Stimulated activated CD4-positive, alpha-beta T cell treated with anti-CD3 and anti-CD28 coated beads, TNF-alpha, amount 100 ng/mL, for 24 hours (primary cell): ENCODE data around the gene SPACDR.
"Not testable (repeated sequence)": the region's sequence is repeated elsewhere in the genome, so short reads cannot be mapped to it uniquely, and the experiment has no call there.

ENCODE experiments used
- DNase-seq, 3 experiments: peaks; one replicate each; pipeline ENCODE4 v3.0.0-alpha.2; 2020; ENCODE audit warnings: low read depth in 3 of 3

SPACDR gene

DNA sequence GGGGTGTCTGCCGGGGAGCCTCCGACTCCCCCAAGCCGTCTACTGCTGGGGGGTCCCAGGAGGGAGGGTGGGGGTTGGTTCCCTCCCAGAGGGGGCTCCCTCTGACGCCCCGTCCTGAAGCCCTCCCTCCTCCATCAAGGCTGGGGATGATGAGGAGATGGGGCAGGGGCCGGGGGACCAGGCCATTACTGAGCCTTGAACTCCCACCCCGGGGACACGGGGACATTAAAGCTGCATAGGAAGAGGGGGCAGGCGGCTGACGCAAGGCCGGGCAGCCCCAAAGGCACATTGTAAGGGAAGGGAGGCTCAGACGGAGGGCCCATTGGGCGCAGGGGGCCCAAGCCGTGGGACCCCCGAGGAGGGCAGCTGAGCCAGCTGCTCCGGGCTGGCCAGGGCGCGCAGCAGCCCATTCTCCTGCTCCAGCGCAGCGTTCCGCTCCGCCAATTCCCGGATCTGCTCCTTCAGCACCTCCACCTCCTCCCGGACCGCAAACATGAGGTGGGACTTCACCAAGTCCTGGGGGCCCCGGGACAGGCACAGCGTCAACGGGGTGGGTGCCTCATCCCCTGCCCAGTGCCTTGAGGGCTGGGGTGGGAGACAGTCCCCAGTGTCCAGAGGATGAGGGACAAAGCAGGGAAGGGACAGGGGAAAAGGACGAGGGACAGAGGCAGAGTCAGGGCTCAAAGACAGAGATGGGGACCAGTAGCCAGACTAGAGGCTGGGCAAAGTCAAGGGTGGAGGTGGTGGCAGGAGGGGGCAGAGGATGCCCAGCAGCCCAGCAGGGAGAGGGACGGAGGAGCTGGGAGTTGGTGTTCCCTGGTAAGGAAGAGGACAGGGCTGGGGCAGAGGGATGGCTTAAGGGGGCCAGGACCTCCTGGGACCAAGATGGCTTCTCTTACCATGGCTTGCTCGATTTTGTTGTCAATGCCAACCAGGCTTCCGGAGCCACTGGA, 2.9 kb upstream of the SPACDR start:
- DNase-seq = no peak

DNA sequence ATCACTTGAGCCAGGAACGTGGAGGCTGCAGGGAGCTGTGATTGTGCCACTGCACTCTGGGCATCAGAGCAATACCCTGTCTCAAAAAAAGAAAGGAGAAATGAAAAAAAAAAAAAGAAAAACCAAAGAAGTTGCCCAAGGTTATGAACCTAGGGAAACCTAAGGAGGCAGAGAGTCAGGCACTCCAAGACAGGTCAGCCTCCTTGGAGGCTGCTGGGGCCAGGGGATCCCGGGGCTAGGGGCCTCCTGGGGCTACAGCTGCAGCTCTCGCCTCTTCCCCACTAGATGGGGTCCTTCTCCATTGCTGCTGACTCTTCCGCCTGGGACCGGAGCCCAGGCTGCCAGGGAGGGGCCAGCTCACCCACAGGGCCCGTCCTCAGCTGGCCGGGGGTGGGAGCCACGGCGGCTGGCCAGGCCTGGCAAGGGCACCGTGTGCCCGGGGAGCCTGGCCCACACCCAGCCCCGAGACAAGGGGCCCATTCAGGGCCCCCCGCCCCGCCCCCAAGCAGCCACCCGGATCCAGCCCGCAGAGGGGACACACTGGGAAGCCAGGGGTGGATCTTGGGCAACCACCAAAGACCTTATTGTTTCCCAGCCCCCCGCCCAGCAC, 1.7 kb upstream of the SPACDR start:
- no peak for DNase-seq

DNA sequence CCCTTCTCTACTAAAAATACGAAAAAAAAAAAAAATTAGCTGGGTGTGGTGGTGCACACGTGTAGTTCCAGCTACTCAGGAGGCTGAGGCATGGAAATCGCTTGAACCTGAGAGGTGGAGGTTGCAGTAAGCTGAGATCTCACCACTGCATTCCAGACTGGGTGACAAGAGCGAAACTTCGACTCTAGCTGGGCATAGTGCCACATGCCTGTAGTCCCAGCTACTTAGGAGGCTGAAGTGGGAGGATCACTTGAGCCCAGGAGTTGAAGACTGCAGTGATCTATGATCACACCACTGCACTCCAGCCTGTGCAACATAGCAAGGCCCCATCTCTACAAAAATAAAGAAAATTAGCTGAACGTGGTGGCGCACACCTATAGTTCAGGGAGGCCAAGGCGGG, 1.2 kb upstream of the SPACDR start:
- DNase-seq = no peak

DNA sequence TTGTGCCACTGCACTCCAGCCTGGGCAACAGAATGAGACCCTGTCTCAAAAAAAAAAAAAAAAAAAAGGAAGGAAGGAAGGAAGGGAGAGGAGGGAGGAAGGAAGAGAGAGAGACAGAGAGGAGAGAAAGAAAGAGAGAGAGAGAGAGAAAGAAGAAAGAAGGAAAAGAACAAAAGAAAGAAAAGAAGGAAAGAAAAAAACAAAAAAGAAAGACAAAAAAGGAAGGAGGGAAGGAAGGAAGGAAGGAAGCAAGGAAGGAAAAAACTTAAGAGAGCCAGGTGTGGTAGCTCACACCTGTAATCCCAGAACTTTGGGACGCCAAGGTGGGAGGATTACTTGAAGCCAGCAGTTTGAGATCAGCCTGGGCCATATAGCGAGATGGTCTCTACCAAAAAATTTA, 731 bp upstream of the SPACDR start:
- no peak for DNase-seq

DNA sequence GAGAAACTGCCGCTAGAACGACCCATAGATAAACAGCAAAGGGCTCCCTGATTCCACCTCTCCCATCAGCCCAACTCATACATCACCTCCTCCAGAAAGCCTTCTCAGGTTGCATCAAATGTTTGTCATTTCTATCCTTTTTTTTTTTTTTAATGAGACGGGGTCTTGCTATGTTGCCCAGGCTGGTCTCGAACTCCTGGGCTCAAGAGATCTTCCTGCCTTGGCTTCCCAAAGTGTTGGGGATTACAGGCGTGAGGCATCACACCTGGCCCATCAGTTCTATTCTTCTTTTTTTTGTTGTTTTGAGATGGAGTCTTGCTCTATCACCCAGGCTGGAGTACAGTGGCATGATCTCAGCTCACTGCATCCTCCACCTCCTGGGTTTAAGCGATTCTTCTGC, 7.0 kb downstream of the SPACDR start:
- DNase-seq = no peak

DNA sequence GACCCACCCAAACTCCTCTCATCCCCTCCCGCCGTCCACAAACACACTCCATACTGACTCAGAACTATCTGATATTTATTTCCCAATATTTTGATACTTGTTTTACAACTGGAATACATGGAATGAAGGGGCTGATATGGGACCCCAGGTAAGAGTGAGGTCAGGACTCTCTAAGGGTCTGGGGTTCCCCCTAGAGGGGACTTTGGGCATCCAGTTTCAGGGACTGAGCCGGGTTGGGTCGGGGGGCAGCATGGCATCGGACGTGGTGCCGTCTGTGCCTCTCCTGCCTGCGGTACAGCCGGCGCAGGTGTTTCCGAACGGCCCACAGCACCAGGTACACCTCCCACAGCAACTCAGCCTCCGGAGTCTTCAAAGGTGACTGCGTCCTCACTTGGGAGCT, 7.5 kb downstream of the SPACDR start:
- DNase-seq = no peak

DNA sequence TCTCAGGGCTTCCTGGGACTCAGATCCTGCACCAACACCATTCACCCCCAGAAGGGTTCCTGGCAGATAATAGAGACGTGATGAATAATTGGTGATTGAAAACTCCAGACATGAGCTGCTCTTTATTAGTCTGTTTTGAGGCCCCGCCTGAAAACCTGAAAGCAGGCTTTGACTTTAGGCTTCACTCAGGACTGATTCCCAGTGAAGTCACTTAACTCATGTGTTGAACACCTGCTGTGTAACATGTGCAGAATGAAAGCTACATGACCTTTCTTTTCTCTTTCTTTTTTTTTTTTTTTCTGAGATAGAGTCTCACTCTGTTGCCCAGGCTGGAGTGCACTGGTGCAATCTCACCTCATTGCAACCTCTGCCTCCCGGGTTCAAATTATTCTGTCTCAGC, 8.9 kb downstream of the SPACDR start:
- no peak for DNase-seq

DNA sequence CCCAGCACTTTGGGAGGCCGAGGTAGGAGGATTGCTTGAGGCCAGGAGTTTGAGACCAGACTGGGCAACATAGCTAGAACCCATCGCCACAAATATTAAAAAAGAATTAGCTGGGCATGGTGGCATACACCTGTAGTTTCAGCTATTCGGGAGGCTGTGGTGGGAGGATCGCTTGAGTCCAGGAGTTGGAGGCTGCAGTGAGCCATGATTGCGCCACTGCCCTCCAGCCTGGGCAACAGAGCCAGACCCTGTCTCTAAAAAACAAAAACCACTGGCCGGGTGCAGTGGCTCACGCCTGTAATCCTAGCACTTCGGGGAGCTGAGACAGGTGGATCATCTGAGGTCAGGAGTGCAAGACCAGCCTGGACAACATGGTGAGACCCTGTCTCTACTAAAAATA, 10.2 kb downstream of the SPACDR start:
- DNase-seq = not testable (repeated sequence)

DNA sequence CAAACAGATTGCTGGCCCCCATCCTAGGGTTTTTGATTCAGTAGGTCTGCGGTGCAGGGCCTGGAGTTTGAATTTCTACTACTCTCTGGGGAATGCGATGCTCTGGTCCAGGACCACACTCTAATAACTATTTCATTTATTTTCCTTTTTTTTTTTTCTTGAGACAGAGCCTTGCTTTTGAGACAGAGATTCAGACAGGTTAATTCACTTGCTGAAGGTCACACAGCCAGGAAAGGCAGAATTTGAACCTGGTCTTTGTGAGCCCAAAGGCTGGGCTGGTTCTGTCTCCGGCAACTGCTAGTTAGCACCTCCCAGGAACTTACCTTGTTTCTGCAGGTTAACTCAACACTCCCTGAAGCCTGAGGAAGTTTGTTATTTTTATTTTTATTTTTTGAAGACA, 11.5 kb downstream of the SPACDR start:
- DNase-seq = no peak

DNA sequence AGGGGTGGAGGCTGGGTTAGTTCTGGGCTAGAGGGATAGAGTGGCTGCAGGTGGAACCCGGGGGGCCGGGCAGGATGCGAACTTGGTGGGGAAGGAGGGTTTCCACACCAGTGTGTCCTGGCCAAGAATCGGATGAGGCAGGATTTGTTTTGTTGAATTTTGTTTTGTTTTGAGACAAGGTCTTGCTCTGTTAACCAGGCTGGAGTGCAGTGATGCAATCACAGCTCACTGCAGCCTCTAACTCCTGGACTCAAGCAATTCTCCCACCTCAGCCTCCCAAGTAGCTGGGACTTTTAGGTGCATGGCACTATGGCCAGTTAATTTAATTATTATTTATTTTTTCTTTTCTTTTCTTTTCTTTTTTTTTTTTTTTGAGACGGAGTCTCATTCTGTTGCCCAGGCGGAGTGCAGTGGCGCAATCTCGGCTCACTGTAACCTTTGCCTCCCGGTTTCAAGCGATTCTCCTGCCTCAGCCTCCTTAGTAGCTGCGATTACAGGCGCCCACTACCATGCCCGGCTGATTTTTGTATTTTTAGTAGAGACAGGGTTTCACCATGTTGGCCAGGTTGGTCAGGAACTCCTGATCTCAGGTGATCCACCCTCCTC, 14.8 kb downstream of the SPACDR start:
- no peak for DNase-seq

DNA sequence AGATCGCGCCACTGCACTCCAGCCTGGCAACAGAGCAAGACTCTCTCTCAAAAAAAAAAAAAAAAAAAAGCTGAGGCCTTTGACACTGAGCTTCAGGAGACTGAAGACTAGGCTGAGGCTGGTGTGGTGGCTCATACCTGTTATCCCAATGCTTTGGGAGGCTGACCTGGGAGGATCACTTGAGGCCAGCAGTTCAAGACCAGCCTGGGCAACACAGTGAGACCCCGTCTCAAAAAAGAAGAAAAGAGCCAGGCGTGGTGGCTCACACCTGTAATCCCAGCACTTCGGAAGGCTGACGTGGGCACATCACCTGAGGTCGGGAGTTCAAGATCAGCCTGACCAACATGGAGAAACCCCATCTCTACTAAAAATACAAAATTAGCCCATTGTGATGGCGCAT, 16.7 kb downstream of the SPACDR start:
- DNase-seq = not testable (repeated sequence)

DNA sequence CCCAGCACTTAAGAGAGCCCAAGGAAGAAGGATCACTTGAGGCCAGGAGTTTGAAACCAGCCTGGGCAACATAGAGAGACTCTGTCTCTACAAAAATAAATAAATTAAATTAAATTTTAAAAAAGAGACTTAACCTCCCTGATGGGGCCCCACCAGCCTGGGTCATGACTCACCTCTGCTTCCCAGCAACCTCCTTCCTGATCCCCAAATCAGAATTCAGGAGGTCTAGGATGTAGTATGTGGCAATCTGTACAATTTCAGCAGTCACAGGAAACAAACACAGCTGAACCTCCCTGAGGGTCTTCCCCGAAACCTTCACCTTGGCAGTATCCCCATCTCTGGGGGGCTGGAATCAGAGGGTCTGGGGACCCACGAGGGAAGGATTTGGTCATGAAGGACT, 18.0 kb downstream of the SPACDR start:
- DNase-seq = no peak

DNA sequence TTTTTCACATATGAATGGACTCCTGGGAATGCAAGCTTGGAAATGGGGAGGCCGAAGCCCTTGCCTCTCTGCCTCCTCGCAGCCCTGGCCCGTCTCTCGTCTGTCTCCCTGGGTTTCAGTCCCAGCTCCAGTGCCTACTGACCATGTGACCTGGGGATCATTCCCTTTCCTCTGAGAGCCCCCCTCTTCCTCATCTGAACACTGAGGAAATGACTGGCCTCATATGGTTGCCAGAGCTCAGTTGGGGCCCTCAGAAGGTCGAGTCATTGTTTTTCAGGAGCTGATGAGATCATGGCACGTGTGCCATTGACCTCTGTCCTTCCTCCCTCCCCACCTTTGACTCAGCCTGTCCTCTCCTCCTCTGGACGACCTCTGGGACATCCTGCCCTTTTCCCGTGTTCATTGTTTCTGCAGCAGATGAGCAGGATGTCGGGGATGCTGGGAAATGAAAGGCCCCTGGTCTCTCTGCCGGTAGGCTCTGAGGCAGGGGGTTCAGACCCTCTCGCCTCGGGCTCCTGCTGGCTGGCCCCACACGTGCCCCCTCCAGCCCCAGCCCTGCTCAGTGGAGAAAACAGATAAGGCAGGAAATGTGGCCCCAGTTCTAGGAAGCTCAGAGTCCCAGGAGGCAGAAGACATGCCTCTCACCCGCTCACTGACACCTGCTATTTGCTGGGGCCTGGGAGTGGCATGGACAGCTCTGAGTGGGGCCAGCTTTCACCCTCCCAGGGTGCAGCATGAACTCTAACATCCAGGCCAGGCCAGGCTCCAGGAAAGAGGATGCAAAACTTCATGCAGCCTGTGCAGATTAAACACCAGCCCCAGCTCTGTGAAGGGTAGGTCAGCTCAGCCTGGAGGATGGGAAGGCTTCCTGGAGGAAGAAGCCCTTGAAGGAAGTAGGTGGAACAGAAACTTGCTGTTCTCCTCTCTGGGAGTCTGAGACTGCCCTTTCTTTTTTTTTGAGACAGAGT, 19.5 kb downstream of the SPACDR start:
- DNase-seq = no peak

DNA sequence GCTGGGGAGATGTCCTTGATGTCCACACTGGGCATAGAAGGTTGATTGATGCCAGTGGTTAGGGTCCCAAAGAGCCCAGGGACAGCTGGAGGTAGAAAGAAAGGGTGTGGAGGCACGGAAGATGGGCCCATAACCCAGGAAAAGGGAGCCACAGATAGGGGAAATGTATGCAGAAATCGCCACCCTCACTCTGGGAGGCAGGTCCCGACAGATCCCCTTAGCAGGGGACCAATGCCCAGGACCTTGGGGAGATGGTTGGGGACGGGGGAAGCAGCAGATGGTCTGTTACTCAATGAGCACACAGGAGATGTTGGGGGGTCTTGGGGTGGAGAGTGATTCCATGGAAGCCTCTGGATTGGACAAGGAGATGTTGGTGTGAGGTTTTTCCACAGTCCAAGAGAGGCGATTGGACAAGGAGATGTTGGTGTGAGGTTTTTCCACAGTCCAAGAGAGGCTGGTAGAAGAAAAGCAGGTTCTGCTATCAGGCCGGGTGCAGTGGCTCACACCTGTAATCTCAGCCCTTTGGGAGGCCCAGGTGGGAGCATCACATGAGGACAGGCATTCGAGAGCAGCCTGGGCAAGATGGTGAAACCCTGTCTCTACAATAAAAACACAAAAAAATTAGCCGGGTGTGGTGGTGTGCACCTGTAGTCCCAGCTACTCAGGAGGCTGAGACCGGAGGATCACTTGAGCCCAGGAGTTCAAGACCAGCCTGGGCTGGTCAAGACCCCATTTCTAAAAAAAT, 20.8 kb downstream of the SPACDR start:
- no peak for DNase-seq

DNA sequence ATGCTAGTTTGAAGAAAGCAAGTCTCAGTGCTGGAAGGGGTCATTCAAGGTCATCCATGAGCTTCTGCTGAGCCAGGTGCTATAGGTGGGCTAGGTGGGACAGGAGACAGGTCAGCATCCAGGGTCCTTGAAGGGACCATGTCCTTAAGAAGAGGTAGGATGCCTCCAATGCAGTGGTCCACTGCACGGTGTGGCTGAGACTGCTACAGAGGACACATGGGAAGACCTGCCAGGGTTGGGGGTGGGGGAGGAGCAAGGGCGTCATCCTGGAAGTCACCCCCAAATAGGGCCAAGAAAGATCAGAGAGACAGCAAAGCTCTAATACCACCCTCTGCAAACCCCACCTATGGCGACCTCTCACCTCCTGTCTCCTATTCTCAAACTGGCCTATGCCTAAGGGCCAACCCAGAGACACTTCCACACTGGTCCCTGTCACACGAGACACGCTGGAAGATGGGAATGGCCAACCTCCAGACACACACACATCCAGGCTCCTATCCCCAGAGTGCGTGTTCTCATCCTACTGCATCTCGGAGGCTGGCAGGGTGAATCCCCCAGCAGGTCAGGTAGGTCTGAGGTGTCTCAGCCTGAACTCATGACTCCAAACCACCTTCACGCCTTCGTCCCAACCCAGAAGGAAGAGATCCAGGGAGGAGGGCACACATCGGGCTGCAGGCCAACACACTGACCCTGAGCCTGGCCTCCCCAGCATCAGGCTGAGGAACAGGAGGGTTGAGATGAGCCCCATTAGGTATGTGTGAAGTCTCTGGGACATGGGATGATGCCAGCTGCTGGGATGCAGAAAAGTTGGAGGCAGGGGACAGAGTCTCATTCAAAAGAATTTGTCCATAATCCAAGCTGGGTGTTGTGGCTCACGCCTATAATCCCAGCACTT, 22.2 kb downstream of the SPACDR start:
- no peak for DNase-seq

DNA sequence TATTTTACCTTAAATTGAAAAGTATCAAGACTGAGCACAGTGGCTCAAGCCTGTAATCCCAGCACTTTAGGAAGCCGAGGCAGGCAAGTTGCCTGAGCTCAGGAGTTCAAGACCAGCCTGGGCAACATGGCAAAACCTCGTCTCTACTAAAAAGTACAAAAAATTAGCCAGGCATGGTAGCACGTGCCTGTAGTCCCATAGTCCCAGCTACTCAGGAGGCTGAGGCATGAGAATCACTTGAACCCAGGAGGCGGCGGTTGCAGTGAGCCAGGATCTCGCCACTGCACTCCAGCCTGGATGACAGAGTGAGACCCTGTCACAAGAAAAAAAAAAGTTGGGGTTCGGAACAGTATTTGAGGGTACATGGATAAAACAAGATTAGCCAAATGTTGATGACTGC, 24.8 kb downstream of the SPACDR start:
- DNase-seq = not testable (repeated sequence)

DNA sequence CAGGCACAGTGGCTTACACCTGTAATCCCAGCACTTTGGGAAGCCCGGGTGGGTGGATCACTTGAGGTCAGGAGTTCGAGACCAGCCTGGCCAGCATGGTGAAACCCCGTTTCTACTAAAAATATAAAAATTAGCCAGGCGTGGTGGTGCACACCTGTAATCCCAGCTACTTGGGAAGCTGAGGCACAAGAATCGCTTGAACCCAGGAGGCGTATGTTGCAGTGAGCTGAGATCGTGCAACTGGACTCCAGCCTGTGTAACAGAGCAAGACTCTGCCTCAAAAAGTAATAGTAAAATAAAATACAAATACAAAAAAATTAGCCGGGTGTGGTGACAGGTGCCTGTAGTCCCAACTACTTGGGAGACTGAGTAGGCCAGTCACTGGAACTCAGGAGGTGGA, 25.3 kb downstream of the SPACDR start:
- not testable (repeated sequence) for DNase-seq

DNA sequence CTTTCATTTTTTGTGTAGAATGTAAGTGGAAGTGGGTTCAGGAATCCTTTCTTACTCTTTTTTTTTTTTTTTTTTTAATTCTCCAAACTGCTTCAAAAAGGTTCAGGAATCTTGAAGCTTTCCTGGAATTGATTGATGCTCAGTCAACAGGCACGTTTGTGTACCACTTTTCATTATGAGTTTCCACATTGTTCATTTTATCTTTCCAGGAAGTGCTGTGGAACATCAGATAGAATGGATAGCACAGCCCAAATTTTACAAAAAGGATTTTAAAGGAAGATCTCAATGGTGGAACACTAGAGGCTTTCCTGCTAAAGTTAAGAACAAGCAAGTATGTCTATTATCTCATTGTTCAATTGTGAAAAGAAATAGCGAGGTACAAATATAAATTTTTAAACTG, 25.9 kb downstream of the SPACDR start:
- DNase-seq = no peak

DNA sequence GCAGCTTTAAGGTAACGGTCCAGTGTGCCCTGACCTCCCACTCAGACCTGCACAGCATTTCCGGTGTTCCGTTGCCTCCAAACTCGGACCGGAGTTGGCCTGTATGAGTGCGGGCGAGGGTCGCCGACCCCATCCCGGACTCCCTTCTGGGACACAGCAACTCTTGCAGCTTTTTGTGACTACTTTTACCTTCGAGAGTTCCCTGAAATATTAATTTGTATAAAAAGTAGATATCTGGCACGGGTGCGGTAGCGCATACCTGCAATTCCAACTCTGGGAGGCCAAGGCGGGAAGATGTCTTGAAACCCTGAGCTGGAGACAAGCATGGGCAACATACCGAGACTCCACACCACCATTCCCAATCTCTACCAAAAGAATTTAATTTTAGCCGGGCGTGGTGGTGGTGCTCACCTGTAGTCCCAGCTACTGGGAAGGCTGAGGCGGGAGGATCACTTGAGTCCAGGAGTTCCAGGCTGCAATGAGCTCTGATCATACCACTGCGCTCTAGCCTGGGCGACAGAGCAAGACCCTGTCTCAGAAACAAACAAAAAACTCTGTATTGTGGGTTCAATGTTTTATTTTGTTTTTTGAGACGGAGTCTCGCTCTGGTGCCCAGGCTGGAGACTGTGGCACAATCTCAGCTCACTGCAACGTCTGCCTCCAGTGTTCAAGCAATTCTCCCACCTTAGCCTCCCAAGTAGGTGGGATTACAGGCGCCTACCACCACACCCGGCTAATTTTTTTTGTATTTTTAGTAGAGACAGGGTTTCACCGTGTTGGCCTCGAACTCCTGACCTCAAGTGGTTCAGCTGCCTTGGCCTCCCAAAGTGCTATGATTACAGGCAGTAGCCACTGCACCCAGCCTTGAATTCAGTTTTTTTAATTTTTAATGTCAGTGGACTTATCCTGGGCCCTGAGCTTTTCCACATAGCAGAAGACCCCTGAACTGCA, 26.6 kb downstream of the SPACDR start:
- no peak for DNase-seq
